MM.1S (cell line): ENCODE results near the gene ASXL1.

Source experiments
- EZH2 ChIP-seq: fragments of 300-600 bp; sonication (generic); optimal IDR thresholded peaks from 2 replicates; pipeline ENCODE3; 2017; ENCODE audit warnings: low read depth, mild to moderate bottlenecking, antibody characterized with exemption, low read length, mixed read lengths
- EZH2phosphoT487 ChIP-seq: fragments of 300-600 bp; sonication (generic); IDR thresholded peaks from 2 replicates; pipeline ENCODE4 v1.6.1; 2018; ENCODE audit warnings: antibody characterized with exemption, low read length

- TF ChIP-seq EZH2 (no peak), EZH2phosphoT487 (no peak)
These were observed 426 bp downstream of the ASXL1 start for GRCh38 chr20:32358632-32358882.
